Fibroblast of villous mesenchyme (primary cell): Measurements from ENCODE around the gene TEKT3. TPM values are rescaled to one million over a fixed set of nuclear protein-coding genes. Genes with fewer than 3 reads are reported as not detected.

Experiments
- DNase-seq: peaks from one replicate; pipeline ENCODE4 v3.0.0-alpha.2; 2010; ENCODE audit warnings: low read depth
- H3K4me3 ChIP-seq: 2 replicates; pipeline ENCODE4 v1.5.1; 2011; ENCODE audit warnings: low read depth, mild to moderate bottlenecking, low read length
- total RNA-seq: library from RNA; depleted of rRNA; stranded (reverse); fragments of >200 nt; gene quantifications from 2 replicates; pipeline ENCODE4 v1.2.3, GENCODE V29; 2012
- TF ChIP-seq, protein P1 (sequence below): IDR thresholded peaks from 2 replicates; pipeline ENCODE4 v1.5.1; 2012; ENCODE audit warnings: low read depth, mild to moderate bottlenecking, low read length; ENCODE audit not compliant: insufficient read depth

Gene TEKT3
- total RNA-seq, 1 donor, result not detected

DNA sequence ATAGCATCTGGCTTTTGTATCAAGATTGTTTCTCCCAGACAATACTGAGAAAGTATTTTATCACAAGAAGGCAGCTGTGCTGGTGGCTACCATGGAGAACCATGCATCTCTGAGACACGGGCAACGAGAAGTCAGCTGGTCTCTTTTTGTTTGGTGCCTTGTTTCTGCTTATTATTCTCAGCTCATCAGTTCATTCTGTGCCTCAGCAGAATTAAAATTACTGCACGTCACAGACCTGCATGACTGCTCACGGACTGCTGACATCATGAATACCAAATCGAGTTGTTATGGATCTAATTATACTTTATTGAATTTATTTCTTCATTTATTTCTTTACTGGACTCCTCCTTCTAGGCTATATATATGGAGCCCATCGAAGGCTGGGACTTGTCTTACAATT lies 57.3 kb downstream of the TEKT3 start:
- no peak overlapping the region for H3K4me3 ChIP-seq
- no peak for DNase-seq
- TF ChIP-seq, protein P1, sequence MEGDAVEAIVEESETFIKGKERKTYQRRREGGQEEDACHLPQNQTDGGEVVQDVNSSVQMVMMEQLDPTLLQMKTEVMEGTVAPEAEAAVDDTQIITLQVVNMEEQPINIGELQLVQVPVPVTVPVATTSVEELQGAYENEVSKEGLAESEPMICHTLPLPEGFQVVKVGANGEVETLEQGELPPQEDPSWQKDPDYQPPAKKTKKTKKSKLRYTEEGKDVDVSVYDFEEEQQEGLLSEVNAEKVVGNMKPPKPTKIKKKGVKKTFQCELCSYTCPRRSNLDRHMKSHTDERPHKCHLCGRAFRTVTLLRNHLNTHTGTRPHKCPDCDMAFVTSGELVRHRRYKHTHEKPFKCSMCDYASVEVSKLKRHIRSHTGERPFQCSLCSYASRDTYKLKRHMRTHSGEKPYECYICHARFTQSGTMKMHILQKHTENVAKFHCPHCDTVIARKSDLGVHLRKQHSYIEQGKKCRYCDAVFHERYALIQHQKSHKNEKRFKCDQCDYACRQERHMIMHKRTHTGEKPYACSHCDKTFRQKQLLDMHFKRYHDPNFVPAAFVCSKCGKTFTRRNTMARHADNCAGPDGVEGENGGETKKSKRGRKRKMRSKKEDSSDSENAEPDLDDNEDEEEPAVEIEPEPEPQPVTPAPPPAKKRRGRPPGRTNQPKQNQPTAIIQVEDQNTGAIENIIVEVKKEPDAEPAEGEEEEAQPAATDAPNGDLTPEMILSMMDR, result no peak

DNA sequence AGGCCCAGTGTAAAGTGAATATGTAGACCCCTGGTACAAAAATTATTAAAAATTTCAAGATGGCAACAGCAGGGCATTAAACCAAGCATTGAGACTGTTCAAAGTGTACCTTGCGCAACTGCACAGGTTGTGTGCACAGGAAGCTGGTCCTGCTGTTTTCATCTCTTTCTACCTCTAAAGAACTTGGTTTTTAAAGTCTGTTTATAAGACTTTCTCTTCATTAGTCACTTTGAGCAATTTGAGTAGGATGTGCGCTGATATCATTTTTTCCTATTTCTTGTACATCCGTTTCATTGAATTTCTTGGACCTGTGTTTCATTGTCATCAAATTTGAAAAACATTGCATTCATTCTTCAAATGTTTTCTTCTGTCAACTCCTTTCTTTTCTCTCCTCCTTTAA lies 59.5 kb downstream of the TEKT3 start:
- no peak for DNase-seq
- TF ChIP-seq, protein P1, result no peak
- H3K4me3 ChIP-seq, result no peak overlapping the region

GRCh38 chr17:15278924-15279477 lies 62.4 kb downstream of the TEKT3 start:
- no peak for DNase-seq
- TF ChIP-seq, protein P1, result no peak
- H3K4me3 ChIP-seq, result no peak overlapping the region

DNA sequence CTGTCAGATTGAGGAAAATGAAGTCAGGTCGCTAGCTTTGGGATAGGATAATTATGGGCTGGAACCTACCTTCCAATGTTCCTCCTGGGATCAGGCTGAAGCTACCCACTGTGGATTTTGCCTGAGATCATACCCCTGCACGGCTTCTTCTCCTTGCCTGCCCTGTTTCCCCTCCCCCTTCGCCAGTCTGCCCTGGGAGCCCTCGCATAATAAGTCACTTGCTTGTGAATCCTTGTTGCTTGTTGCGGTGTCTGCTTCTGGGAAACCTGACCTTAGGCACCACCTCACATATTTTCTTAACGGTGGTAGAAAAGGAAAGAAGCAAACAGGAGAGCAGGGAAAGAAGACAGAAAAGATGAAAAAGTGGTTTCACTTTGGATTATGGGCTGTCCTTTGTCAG lies 63.0 kb downstream of the TEKT3 start:
- H3K4me3 ChIP-seq, result no peak overlapping the region
- no peak for DNase-seq
- TF ChIP-seq, protein P1, result no peak

DNA sequence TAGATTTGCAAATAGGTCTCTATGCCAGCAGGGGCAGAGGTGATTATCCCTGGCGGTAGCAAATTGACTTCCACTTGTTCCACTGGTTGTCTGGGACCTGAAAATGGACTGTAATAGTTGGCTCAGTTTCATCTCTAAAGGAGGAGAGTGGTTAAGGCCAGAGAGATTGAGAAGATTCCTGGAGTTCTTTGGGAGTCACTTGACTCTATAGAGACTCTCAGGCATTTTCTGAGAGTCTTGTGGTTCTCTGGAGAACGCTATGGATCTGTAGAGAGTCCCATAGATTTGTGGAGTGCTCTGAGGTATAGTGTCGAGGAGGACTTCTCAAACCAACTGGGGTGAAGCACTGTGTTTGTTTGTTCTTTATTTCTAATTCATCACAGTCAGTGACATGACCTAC lies 67.4 kb downstream of the TEKT3 start:
- TF ChIP-seq, protein P1, result no peak
- DNase-seq, result no peak
- H3K4me3 ChIP-seq, result no peak overlapping the region

DNA sequence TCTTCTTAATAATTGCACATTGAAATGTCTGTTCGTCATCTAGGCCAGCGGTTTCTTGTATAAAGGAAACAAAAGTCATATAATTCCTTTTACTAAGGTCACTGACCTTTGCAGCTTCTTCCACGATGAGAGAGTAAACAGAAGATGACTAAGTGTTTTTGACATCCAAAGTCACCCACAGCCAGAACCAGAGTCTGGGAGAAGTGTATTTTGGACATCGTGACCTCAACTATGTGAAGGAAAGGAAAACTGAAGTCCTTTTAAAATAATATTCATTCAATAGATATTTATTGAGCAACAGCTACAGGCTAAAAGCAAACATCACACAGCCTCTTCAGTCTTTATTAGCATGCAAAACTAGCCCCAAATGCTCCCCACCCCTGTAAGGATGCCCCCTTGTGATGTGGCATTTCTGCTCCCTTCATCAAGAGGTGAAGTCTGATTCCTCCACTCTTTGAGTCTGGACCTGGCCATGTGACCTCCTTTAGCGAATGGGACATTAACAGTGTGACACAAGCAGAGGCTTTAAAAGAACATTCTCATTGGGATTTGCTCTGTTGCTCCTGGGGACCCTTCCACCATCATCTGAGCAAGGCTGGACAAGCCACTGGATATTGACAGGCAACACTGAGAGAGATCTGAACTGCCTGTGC lies 68.1 kb downstream of the TEKT3 start:
- H3K4me3 ChIP-seq, result no peak overlapping the region
- peak; percentile 97 for DNase-seq
- TF ChIP-seq, protein P1, result no peak

DNA sequence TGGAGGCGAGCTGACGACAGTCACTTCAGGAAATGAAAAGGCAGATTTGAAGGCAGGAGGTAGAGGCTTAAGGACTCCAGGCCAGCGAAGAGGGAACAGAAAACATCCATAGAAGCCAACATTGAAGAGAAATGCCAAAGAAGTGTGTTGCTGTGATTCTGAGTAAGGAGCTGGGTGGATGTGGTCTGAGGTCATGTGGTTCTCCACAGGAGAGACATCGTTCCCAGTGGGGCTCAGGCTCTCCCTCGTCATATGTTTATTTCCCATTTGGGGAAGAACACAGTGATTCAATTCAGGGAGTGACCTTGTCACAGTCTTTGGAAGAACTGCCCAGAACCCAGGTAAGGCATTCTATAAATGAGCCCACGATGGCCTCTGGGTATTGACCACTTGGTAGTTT lies 69.7 kb downstream of the TEKT3 start:
- H3K4me3 ChIP-seq, result no peak overlapping the region
- TF ChIP-seq, protein P1, result no peak
- DNase-seq, result no peak
